RWPE2 (cell line): ENCODE data around the gene LMCD1.

Source experiments
- ATAC-seq: fragments of 200-7000 bp; cut with Tn5 transposase; 3 replicates; pipeline ENCODE4 v1.9.1; 2021; ENCODE audit warnings: low read depth
- DNase-seq: peaks from one replicate; pipeline ENCODE4 v3.0.0-alpha.2; 2020; ENCODE audit warnings: low spot score
- H3K27ac ChIP-seq: fragments of 450-650 bp; 2 replicates; pipeline ENCODE4 v1.5.1; 2017; ENCODE audit warnings: mild to moderate bottlenecking; ENCODE audit not compliant: poor library complexity, severe bottlenecking
- H3K27me3 ChIP-seq: fragments of 250-450 bp; sonication (Bioruptor Pico); 2 replicates; pipeline ENCODE4 v1.5.1; 2021; ENCODE audit warnings: mild to moderate bottlenecking, moderate library complexity; ENCODE audit not compliant: insufficient read depth, poor library complexity, severe bottlenecking
- H3K36me3 ChIP-seq: fragments of 250-450 bp; sonication (Bioruptor Pico); 2 replicates; pipeline ENCODE4 v1.5.1; 2020; ENCODE audit warnings: low read depth, mild to moderate bottlenecking, moderate library complexity
- H3K4me1 ChIP-seq: fragments of 250-450 bp; sonication (Bioruptor Pico); 2 replicates; pipeline ENCODE4 v1.5.1; 2021; ENCODE audit warnings: mild to moderate bottlenecking, moderate library complexity; ENCODE audit not compliant: insufficient read depth, poor library complexity, severe bottlenecking
- H3K4me3 ChIP-seq: fragments of 250-450 bp; sonication (Bioruptor Pico); 2 replicates; pipeline ENCODE4 v1.5.1; 2021; ENCODE audit warnings: mild to moderate bottlenecking, moderate library complexity; ENCODE audit not compliant: severe bottlenecking
- H3K9me3 ChIP-seq: fragments of 250-450 bp; sonication (Bioruptor Pico); 2 replicates; pipeline ENCODE4 v1.5.1; 2021; ENCODE audit warnings: mild to moderate bottlenecking, moderate library complexity; ENCODE audit not compliant: severe bottlenecking
- TF ChIP-seq, protein P1 (sequence below): fragments of 450-650 bp; IDR thresholded peaks from one replicate; pipeline ENCODE4 v1.5.1; 2017; ENCODE audit warnings: mild to moderate bottlenecking, moderate library complexity; ENCODE audit not compliant: poor library complexity, severe bottlenecking

LMCD1 gene

GRCh38 chr3:8489278-8489792 is 12.3 kb upstream of the LMCD1 start:
- Histone ChIP-seq H3K4me3 (no peak overlapping the region), H3K27me3 (no peaks in the 10 kb centered on the region), H3K4me1 (peaks cover 7% of the 10 kb centered on the region), H3K9me3 (no peaks in the 10 kb centered on the region), H3K27ac (peak overlapping the region; percentile 57), H3K36me3 (no peaks in the 10 kb centered on the region)
- TF ChIP-seq, protein P1, sequence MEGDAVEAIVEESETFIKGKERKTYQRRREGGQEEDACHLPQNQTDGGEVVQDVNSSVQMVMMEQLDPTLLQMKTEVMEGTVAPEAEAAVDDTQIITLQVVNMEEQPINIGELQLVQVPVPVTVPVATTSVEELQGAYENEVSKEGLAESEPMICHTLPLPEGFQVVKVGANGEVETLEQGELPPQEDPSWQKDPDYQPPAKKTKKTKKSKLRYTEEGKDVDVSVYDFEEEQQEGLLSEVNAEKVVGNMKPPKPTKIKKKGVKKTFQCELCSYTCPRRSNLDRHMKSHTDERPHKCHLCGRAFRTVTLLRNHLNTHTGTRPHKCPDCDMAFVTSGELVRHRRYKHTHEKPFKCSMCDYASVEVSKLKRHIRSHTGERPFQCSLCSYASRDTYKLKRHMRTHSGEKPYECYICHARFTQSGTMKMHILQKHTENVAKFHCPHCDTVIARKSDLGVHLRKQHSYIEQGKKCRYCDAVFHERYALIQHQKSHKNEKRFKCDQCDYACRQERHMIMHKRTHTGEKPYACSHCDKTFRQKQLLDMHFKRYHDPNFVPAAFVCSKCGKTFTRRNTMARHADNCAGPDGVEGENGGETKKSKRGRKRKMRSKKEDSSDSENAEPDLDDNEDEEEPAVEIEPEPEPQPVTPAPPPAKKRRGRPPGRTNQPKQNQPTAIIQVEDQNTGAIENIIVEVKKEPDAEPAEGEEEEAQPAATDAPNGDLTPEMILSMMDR, result no peak
- ATAC-seq, result no peak
- DNase-seq, result no peak

DNA sequence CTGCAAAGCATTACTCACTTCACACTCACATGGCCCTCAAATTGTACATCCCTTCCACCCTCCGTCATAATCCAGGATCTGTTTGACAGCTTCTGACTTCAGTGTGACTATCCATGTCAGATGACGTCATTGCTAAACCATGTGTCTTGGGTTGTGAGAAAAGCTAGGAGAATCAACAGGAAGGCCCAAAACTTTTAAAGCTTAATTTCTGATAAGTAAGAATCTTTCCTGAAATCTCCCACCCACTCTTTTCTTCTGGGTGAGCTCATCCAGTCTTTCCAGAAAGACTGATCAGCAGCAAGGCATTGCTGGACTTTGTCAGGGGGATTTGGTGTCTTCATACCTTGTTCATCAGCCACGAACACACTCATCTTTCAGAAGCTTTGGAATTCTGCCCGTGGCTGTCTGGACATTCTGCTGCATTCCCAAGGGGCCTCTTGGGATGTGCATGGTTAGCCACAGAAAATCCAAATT is 11.5 kb upstream of the LMCD1 start:
- no peaks in the 10 kb centered on the region for H3K36me3 ChIP-seq
- H3K27ac ChIP-seq, result peak overlapping the region; percentile 57
- TF ChIP-seq, protein P1, result no peak
- DNase-seq (no peak), ATAC-seq (peak; percentile 69)
- peaks cover 7% of the 10 kb centered on the region for H3K4me1 ChIP-seq
- H3K4me3 ChIP-seq, result no peak overlapping the region
- no peaks in the 10 kb centered on the region for H3K9me3 ChIP-seq
- no peaks in the 10 kb centered on the region for H3K27me3 ChIP-seq

DNA sequence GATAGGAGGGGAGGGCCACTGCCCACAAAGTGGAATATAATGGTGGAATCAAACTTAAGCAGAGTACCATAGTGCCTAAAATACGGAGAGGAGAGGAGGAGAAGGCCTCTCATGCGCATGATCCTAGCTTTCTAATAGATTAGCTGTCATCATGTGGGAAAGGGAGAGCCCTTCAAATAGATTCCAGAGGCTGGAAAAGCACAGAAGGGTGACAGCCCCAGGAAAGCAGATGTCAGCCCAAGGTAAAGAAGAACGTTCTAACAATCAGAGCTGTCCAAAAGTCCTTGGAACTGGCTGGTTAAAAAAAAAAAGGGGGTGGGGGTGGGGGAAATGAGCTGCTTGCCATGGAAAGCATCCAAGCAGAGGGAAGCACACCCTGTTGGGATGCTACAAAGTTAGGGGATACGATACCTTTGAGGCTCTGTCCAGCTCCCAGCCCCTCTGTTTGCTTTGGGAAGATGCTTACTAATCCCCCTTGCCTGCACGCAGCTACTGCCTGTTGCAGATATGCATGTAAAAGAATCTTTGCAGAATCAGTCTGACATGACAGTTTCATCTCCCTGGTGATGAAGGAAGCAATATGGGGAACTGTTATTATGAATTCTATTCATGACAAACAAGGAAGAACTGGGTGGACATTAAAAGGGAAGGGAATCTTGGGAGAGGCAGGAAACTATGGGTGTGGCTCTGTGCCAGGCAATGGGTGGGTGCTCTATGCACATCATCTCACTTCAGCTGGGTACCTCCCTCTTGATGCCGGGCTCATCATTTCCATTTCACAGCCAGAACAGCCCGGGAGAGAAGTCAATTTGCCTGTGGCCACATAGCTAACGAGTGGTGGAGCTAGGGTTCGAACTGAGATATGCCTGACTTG is 10.1 kb upstream of the LMCD1 start:
- ATAC-seq (no peak), DNase-seq (no peak)
- H3K9me3 ChIP-seq, result no peaks in the 10 kb centered on the region
- no peaks in the 10 kb centered on the region for H3K27me3 ChIP-seq
- no peaks in the 10 kb centered on the region for H3K36me3 ChIP-seq
- TF ChIP-seq, protein P1, result no peak
- no peak overlapping the region for H3K4me3 ChIP-seq
- H3K4me1 ChIP-seq, result peaks cover 7% of the 10 kb centered on the region
- peak overlapping the region; percentile 57 for H3K27ac ChIP-seq

DNA sequence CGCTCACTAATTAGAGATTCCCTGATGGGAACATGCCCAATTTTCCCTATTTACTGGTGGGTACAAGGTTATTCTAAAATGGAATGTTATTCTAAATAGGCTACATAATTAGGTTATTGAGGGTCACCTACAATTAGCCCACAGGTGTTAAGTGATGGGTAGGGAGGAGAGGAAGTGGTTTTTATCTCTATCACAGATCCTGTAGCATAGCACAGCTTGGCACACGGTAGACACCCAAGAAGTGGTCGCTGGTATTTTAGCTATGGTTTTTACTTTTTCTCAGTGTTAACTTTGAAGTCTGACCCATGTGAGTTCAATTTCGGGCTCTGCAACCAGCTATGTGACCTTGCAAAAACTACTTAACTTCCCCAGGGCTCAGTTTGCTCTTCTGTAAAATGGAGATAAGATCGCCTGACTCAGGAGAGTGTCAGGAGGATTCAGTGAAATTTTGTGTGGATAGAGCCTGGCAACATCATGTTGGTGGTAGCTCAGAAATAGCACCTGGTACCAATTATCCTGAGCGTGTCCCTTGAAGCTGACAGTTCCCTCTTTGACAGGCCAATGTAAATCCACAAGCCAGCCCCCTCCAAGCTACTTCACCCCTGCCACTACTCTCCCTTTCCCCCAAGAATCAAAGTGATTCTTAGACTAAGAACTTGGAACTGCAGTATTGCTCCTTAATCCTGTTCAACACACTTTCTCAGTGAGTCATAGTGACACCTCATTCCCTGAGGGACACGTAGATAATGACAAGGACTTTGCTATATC is 8.7 kb upstream of the LMCD1 start:
- ATAC-seq (no peak), DNase-seq (no peak)
- H3K4me3 ChIP-seq, result no peak overlapping the region
- no peaks in the 10 kb centered on the region for H3K27me3 ChIP-seq
- H3K36me3 ChIP-seq, result no peaks in the 10 kb centered on the region
- H3K4me1 ChIP-seq, result peaks cover 16% of the 10 kb centered on the region
- TF ChIP-seq, protein P1, result no peak
- H3K27ac ChIP-seq, result no peak overlapping the region
- no peaks in the 10 kb centered on the region for H3K9me3 ChIP-seq
